ENCODE data around the gene RFTN1.

GRCh38 chr3:16507578-16508242, 5.8 kb downstream of the RFTN1 start:
- TF ChIP-seq POLR2A (IDR thresholded peaks at IDR 0.05; ENCODE audit: low read length), result no peak
- no peak for TF ChIP-seq GATA1 (IDR thresholded peaks at IDR 0.05; ENCODE audit: low read depth, low read length)
